ENCODE results near the gene MICAL2. TPM values are rescaled to one million over a fixed set of nuclear protein-coding genes. Genes with fewer than 3 reads are reported as not detected.

Gene MICAL2
- total and polyA plus RNA-seq, 2 of the 13 experiments (the other 11 are each of a cell fraction or from before 2014, with no cell fraction given) = 0.78 to 1.1 TPM

GRCh38 chr11:12105471-12105870, 4.9 kb upstream of the MICAL2 start:
- intact Hi-C loops (cut with micrococcal nuclease; ENCODE audit: unreplicated experiment) = no loop called here
- no peak for FAIRE-seq
- H3K4me2 ChIP-seq (ENCODE audit: low read depth, low read length) = no peak overlapping the region

More at GRCh38 chr11:12105471-12105870, 4.9 kb upstream of the MICAL2 start:
- DNase-seq (ENCODE audit: low spot score) = no peak
- Histone ChIP-seq H3K79me2 (ENCODE audit: insufficient read depth, low read length) (no peaks in the 10 kb centered on the region), H3K27ac (ENCODE audit: extremely low read length, insufficient read depth, low read length) (no peak overlapping the region), H4K20me1 (ENCODE audit: insufficient read depth, low read length) (no peaks in the 10 kb centered on the region), H3K4me1 (ENCODE audit: insufficient read depth, low read length) (peaks cover 15% of the 10 kb centered on the region), H3K9me3 (ENCODE audit: low read length) (no peaks in the 10 kb centered on the region), H2AFZ (ENCODE audit: low read length) (no peak overlapping the region), H3K27me3 (ENCODE audit: control insufficient read depth in 1 of 2, insufficient read depth in 2 of 2, low read length in 2 of 2) (peaks cover 0 to 22% of the 10 kb centered on the region in 2 experiments; a peak in 2 of 5 replicates), H3K9ac (ENCODE audit: insufficient read depth, low read depth, low read length) (no peak overlapping the region), H3K4me3 (replicated peaks in 1 of 3; ENCODE audit: insufficient read depth in 1 of 3, low read depth in 2 of 3, low read length in 3 of 3) (no peak overlapping the region), H3K36me3 (replicated peaks in 1 of 2; ENCODE audit: control insufficient read depth in 1 of 2, insufficient read depth in 2 of 2, low read length in 2 of 2) (no peaks in the 10 kb centered on the region)
- BruUV-seq (replicated peaks) = no TSS peak
- ChIA-PET CTCF (ENCODE audit: low intra/inter-chr PET ratio, low total read pairs) (no interaction called here), POLR2A (no interaction called here)
- 4% methylated on average over 2 of the region's 2 CpGs for WGBS (ENCODE audit: low lambda C conversion rate)
- no peak for ATAC-seq
- TF ChIP-seq ZNF709 (CRISPR knock-in tag; IDR thresholded peaks at IDR 0.05) = no peak
- no peak for TF ChIP-seq ZBTB34 (CRISPR knock-in tag; IDR thresholded peaks at IDR 0.05)
- no peak for TF ChIP-seq NR2C2 (CRISPR knock-in tag; IDR thresholded peaks at IDR 0.05; ENCODE audit: borderline replicate concordance)
- no peak for TF ChIP-seq ZNF839 (CRISPR knock-in tag; IDR thresholded peaks at IDR 0.05; ENCODE audit: borderline replicate concordance)
- TF ChIP-seq ZNF780A (CRISPR knock-in tag; IDR thresholded peaks at IDR 0.05) = no peak
- TF ChIP-seq ZNF280D (CRISPR knock-in tag; IDR thresholded peaks at IDR 0.05) = no peak
- no peak for TF ChIP-seq TRIM24 (CRISPR knock-in tag; IDR thresholded peaks at IDR 0.05)
- TF ChIP-seq FOXA3 (CRISPR knock-in tag; IDR thresholded peaks at IDR 0.05) = no peak
- no peak for TF ChIP-seq DZIP1 (CRISPR knock-in tag; IDR thresholded peaks at IDR 0.05)
- no peak for TF ChIP-seq KLF13 (CRISPR knock-in tag; IDR thresholded peaks at IDR 0.05)
- no peak for TF ChIP-seq ZNF75D (CRISPR knock-in tag; IDR thresholded peaks at IDR 0.05; ENCODE audit: borderline replicate concordance)
- TF ChIP-seq CEBPG (CRISPR knock-in tag; IDR thresholded peaks at IDR 0.05) = no peak
- no peak for TF ChIP-seq CSRNP1 (CRISPR knock-in tag; IDR thresholded peaks at IDR 0.05)
- TF ChIP-seq SRY (CRISPR knock-in tag; IDR thresholded peaks at IDR 0.05) = no peak
- no peak for TF ChIP-seq CCDC6 (CRISPR knock-in tag; IDR thresholded peaks at IDR 0.05)
- in situ Hi-C loops (cut with HindIII; ENCODE audit: extremely low pct_ligation_motif_present, low pct_unique_long_range_greater_than_20kb) = no loop called here
